ENCODE data around the gene SFMBT2. TPM values are rescaled to one million over a fixed set of nuclear protein-coding genes. Genes with fewer than 3 reads are reported as not detected.

The SFMBT2 gene
- total RNA-seq, 2 donors from 2014 or later, result 1.6 to 3.4 TPM

DNA sequence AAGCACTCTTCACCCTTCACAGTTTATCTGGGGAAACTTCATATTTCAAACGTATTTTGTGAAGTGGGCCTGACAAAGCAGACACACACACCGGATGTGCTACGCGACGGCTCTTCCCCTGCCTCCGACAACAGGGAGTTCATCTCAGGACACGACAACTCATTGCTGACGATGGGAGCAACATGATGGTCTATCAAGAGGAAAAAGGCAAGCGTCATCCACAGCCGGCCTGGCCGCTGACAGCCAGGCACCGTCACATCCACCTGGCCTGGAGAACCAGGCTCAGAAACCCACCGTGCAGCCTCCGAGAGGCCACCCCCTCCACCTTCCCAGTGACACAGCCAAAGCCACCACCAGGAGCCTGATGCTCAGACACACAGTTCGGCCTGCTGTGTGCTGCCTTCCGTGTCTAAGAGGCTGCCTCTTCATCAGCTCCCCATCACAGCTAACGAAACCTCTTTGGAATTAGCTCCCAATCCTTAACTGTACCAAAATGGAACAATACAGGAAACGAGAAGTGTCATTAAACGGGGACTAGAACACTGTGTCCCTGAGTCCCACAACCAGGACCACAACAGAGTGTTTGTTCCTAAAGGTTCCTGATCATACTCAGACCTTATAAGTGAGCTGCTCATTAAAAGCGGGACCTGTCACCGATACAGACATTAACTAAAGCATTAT lies 76.7 kb downstream of the SFMBT2 start:
- ATAC-seq, result peak; percentile 24
- Histone ChIP-seq H3K36me3 (replicated peaks in 1 of 2; ENCODE audit: insufficient read depth in 1 of 2, low read depth in 2 of 2) (no peaks in the 10 kb centered on the region), H3K4me1 (no peaks in the 10 kb centered on the region), H3K9me3 (no peaks in the 10 kb centered on the region), H3K27me3 (no peaks in the 10 kb centered on the region), H3K4me3 (no peak overlapping the region), H3K27ac (peak overlapping the region in 1 of 4 donors; percentile 44)
- intact Hi-C loops (cut with DNase I), result no loop called here
- 78 to 81% methylated on average over 20 to 21 of the region's 21 CpGs for WGBS, 2 donors
- peak in 1 of 4 donors; percentile 7 for DNase-seq
- no peak for TF ChIP-seq POLR2A (IDR thresholded peaks at IDR 0.05)
- TF ChIP-seq, protein P1, sequence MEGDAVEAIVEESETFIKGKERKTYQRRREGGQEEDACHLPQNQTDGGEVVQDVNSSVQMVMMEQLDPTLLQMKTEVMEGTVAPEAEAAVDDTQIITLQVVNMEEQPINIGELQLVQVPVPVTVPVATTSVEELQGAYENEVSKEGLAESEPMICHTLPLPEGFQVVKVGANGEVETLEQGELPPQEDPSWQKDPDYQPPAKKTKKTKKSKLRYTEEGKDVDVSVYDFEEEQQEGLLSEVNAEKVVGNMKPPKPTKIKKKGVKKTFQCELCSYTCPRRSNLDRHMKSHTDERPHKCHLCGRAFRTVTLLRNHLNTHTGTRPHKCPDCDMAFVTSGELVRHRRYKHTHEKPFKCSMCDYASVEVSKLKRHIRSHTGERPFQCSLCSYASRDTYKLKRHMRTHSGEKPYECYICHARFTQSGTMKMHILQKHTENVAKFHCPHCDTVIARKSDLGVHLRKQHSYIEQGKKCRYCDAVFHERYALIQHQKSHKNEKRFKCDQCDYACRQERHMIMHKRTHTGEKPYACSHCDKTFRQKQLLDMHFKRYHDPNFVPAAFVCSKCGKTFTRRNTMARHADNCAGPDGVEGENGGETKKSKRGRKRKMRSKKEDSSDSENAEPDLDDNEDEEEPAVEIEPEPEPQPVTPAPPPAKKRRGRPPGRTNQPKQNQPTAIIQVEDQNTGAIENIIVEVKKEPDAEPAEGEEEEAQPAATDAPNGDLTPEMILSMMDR (IDR thresholded peaks at IDR 0.05), result no peak

DNA sequence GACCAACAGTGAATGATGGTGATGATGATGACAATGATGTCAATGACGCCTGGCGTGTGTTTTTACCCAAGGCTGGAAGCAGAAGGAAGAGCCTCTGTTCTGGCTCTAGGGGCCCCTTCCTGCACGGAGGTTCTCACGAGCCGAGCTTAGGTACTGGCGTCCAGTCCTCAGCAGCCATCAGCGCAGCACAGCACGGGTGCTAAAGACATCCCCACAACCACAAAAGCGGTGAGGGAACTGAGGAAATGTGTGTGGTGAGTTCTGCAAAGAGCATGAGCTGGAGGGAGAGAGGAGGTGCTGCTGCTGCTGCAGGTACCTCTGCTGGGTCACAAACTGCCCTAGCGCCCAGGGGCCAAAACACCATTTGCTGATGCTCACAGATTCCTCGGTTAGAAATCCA lies 81.6 kb downstream of the SFMBT2 start:
- intact Hi-C loops (cut with DNase I), result no loop called here
- 84 to 94% methylated on average over 11 of the region's 11 CpGs for WGBS, 2 donors
- no peak for DNase-seq

GRCh38 chr10:7327885-7328284 lies 82.9 kb downstream of the SFMBT2 start:
- intact Hi-C loops (cut with DNase I), result no loop called here
- no peak overlapping the region for H3K27ac ChIP-seq
- H3K27me3 ChIP-seq, result no peaks in the 10 kb centered on the region
- ATAC-seq (no peak), DNase-seq (no peak)
- no peak overlapping the region for H3K4me3 ChIP-seq
- WGBS, 2 donors, result 84 to 85% methylated on average over 3 of the region's 3 CpGs
- no peaks in the 10 kb centered on the region for H3K9me3 ChIP-seq
- no peaks in the 10 kb centered on the region for H3K4me1 ChIP-seq
- TF ChIP-seq POLR2A (IDR thresholded peaks at IDR 0.05), result no peak
- TF ChIP-seq, protein P1 (IDR thresholded peaks at IDR 0.05), result no peak
- no peaks in the 10 kb centered on the region for H3K36me3 ChIP-seq (replicated peaks in 1 of 2; ENCODE audit: insufficient read depth in 1 of 2, low read depth in 2 of 2)

More for the DNA sequence above, 81.6 kb downstream of the SFMBT2 start:
- Histone ChIP-seq H3K27ac (no peak overlapping the region), H3K4me1 (no peaks in the 10 kb centered on the region), H3K4me3 (no peak overlapping the region), H3K27me3 (no peaks in the 10 kb centered on the region), H3K9me3 (no peaks in the 10 kb centered on the region), H3K36me3 (replicated peaks in 1 of 2; ENCODE audit: insufficient read depth in 1 of 2, low read depth in 2 of 2) (no peaks in the 10 kb centered on the region)
- TF ChIP-seq, protein P1 (IDR thresholded peaks at IDR 0.05), result no peak
- no peak for TF ChIP-seq POLR2A (IDR thresholded peaks at IDR 0.05)
- ATAC-seq, result no peak

- H3K4me3 ChIP-seq, result no peak overlapping the region
- no peaks in the 10 kb centered on the region for H3K27me3 ChIP-seq
- no peaks in the 10 kb centered on the region for H3K9me3 ChIP-seq
- no peaks in the 10 kb centered on the region for H3K36me3 ChIP-seq (replicated peaks in 1 of 2; ENCODE audit: insufficient read depth in 1 of 2, low read depth in 2 of 2)
- DNase-seq (no peak), ATAC-seq (no peak)
- H3K27ac ChIP-seq, result no peak overlapping the region
- 38 to 70% methylated on average over 1 of the region's 1 CpG for WGBS, 2 donors
- intact Hi-C loops (cut with DNase I), result no loop called here
- peaks cover 3% of the 10 kb centered on the region for H3K4me1 ChIP-seq
- no peak for TF ChIP-seq POLR2A (IDR thresholded peaks at IDR 0.05)
- TF ChIP-seq, protein P1 (IDR thresholded peaks at IDR 0.05), result no peak
Observed at GRCh38 chr10:7322623-7323022, 88.2 kb downstream of the SFMBT2 start.

DNA sequence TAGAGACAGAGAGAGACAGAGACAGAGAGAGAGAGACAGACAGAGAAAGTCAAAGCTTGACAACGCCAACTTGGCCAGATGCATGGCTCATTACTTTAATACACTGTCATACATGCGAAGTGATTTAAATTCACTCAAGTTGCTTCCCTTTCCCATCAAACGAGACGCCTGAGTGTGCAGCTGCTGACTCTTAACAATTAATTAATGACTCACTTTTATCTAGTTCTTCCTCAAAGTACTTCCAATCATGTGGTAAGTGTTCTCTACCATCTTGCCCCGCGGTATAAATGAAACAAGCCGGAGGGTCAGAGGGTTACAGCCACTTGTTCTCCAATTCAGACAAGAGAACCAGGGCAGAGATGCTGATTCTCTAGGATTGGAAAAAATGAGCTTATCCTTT lies 90.8 kb downstream of the SFMBT2 start:
- ATAC-seq, result no peak
- 73 to 79% methylated on average over 7 of the region's 7 CpGs for WGBS, 2 donors
- no peak overlapping the region for H3K4me3 ChIP-seq
- DNase-seq, result peak in 1 of 4 donors; percentile 30
- intact Hi-C loops (cut with DNase I), result no loop called here
- no peaks in the 10 kb centered on the region for H3K36me3 ChIP-seq (replicated peaks in 1 of 2; ENCODE audit: insufficient read depth in 1 of 2, low read depth in 2 of 2)
- H3K4me1 ChIP-seq, result peaks cover 3% of the 10 kb centered on the region
- no peak for TF ChIP-seq POLR2A (IDR thresholded peaks at IDR 0.05)
- H3K27me3 ChIP-seq, result no peaks in the 10 kb centered on the region
- no peaks in the 10 kb centered on the region for H3K9me3 ChIP-seq
- H3K27ac ChIP-seq, result no peak overlapping the region

All from body of pancreas (tissue), 4 donors.